PFSK-1 (cell line): ENCODE results near the gene GMDS.

ENCODE experiments used
- FOXP2 ChIP-seq: optimal IDR thresholded peaks from 2 replicates; pipeline ENCODE3; 2011; ENCODE audit warnings: borderline replicate concordance, control low read depth, inconsistent platforms; ENCODE audit not compliant: insufficient read depth; ENCODE audit errors: extremely low read length, extremely low read depth
- POLR2AphosphoS5 ChIP-seq: IDR thresholded peaks from 2 replicates; pipeline ENCODE4 v1.6.1; 2012; ENCODE audit warnings: low read depth, mild to moderate bottlenecking, control low read depth, low read length, moderate library complexity
- SIN3A ChIP-seq: IDR thresholded peaks from 2 replicates; pipeline ENCODE4 v1.6.1; 2012; ENCODE audit warnings: mild to moderate bottlenecking, low read length, moderate library complexity, borderline replicate concordance; ENCODE audit not compliant: insufficient read depth
- TAF1 ChIP-seq: IDR thresholded peaks from 2 replicates; pipeline ENCODE4 v1.6.1; 2012; ENCODE audit warnings: low read length, control low read depth, borderline replicate concordance; ENCODE audit not compliant: insufficient read depth
- TF ChIP-seq, protein P1 (sequence below), 2 experiments: IDR thresholded peaks; 2 replicates each; pipeline versions ENCODE4 v1.6.1 to v1.8.0; 2011 to 2012; ENCODE audit warnings: low read depth in 2 of 2, low read length in 2 of 2, control low read depth in 1 of 2, inconsistent platforms in 1 of 2, mild to moderate bottlenecking in 1 of 2, moderate library complexity in 1 of 2; ENCODE audit not compliant: insufficient read depth in 1 of 2

Gene GMDS

DNA sequence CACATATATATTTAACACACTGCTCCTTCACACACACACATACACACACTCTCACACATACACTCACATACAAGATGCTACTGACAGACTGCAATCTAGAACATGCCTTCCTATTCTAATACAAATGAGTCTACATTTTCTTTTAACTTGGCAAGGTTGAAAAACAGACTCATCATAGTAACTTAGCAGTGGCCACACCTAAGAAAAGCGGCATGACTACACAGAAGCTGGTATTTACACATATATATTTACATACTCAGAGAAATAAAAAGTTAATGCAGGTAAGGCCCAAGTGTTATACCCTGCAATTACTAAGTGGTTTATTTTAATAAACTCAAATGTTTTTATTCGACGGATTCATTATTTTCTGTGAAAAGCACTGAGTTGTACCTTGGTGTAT is 426.4 kb downstream of the GMDS start:
- no peak for TF ChIP-seq POLR2AphosphoS5
- no peak for TF ChIP-seq SIN3A
- TF ChIP-seq, protein P1, sequence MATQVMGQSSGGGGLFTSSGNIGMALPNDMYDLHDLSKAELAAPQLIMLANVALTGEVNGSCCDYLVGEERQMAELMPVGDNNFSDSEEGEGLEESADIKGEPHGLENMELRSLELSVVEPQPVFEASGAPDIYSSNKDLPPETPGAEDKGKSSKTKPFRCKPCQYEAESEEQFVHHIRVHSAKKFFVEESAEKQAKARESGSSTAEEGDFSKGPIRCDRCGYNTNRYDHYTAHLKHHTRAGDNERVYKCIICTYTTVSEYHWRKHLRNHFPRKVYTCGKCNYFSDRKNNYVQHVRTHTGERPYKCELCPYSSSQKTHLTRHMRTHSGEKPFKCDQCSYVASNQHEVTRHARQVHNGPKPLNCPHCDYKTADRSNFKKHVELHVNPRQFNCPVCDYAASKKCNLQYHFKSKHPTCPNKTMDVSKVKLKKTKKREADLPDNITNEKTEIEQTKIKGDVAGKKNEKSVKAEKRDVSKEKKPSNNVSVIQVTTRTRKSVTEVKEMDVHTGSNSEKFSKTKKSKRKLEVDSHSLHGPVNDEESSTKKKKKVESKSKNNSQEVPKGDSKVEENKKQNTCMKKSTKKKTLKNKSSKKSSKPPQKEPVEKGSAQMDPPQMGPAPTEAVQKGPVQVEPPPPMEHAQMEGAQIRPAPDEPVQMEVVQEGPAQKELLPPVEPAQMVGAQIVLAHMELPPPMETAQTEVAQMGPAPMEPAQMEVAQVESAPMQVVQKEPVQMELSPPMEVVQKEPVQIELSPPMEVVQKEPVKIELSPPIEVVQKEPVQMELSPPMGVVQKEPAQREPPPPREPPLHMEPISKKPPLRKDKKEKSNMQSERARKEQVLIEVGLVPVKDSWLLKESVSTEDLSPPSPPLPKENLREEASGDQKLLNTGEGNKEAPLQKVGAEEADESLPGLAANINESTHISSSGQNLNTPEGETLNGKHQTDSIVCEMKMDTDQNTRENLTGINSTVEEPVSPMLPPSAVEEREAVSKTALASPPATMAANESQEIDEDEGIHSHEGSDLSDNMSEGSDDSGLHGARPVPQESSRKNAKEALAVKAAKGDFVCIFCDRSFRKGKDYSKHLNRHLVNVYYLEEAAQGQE (IDR thresholded peaks at IDR 0.05; ENCODE audit: insufficient read depth in 1 of 2, low read depth in 2 of 2, low read length in 2 of 2), result no peak
- no peak for TF ChIP-seq FOXP2
- no peak for TF ChIP-seq TAF1

DNA sequence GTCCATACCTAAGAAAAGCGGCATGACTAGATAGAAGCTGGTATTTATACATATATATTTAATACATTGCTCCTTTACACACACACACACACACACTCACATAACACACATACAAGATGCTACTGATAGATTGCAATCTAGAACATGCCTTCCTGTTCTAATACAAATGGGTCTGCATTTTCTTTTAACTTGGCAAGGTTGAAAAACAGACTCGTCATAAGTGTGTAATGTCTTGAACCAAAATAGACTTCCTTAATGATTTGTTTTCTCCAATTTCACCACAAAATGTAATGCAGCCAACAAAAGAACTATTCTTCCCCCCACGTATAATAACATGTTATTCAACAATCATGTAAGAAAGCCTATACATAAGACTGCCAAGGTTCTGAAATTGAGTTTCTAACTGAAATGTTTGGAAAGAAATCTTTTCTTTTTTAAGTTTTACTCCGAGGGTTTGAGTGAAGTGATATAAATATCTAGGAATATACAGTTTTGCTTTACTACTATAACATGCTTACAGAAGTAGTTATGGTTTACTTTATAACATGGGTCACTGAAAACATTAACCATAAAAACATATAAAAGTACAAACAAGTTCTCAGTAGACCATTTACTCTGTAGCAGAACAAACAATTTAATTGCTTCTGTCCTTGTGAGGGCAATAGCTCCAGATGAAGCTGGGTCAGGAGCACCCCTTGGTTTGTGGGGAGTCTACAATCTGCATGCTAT is 428.2 kb downstream of the GMDS start:
- TF ChIP-seq TAF1, result no peak
- no peak for TF ChIP-seq POLR2AphosphoS5
- no peak for TF ChIP-seq SIN3A
- TF ChIP-seq FOXP2, result no peak
- TF ChIP-seq, protein P1 (IDR thresholded peaks at IDR 0.05; ENCODE audit: insufficient read depth in 1 of 2, low read depth in 2 of 2, low read length in 2 of 2), result no peak

DNA sequence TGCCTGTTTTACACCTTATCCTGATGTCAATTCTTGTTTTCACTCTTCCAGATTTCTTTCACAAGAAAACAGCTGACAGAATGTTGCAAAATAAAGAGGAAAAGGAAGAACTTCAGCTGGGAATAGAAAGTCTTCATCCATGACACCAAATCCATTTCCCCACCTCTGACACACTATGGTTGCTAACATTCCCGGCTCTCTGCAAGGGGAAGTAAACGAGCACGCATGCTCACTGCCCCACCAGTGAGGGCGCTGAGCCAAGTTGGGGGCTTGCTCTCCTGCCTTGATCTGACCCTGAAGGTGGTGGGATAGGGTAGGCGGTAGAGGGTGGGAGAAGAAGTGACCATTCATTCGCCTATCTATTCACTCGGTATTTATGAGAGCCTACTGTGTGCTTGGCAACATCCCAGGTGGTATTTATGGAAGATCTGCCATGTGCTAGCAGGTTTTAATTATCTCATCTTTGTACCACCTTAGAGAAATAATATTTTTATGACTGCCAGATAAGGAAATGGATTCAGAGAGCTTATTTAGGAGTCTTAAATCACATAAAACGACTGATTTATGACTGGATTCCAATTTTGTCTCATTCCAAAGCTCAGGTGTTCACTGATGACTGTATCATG is 429.5 kb downstream of the GMDS start:
- no peak for TF ChIP-seq TAF1
- TF ChIP-seq SIN3A, result no peak
- TF ChIP-seq FOXP2, result no peak
- TF ChIP-seq, protein P1 (IDR thresholded peaks at IDR 0.05; ENCODE audit: insufficient read depth in 1 of 2, low read depth in 2 of 2, low read length in 2 of 2), result no peak
- no peak for TF ChIP-seq POLR2AphosphoS5

DNA sequence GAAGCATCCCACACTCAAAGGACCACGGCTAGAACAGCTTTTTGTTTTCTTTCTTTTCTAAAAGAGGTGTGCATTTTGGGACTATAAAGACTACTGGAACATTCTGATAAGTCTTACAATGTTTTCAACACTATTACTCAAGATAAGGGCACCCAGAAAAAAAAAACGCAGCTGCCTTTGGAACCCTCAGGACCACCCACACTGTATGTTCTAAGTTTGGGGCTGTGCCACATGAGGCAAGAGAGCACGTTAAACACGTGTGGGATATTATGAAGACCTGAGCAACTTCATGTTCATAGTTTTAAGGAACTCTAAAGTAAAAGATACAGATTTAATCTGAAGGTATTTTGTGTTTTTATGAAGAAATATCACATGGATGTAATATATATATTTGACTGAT is 431.1 kb downstream of the GMDS start:
- no peak for TF ChIP-seq FOXP2

DNA sequence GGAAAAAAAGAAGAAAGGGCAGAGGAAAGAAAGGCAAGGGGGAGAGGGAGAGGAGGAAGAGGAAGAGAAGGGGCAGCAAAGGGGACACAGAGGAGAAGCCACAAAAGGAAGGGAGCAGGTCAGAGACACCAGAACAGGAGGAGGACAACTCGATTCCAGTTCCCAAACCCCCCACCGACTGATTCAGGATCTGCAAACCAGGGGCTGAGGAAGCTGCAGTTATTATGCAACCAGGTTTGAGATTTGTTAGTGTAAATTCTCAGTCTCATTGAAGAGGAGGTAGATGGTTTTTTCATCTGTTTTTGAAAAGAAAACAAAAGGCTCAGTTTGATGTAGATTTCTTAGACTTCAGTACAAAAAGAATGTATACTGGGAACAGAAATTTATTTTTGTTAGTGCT is 432.9 kb downstream of the GMDS start:
- TF ChIP-seq SIN3A, result no peak
- TF ChIP-seq TAF1, result no peak
- TF ChIP-seq POLR2AphosphoS5, result no peak
- TF ChIP-seq, protein P1 (IDR thresholded peaks at IDR 0.05; ENCODE audit: insufficient read depth in 1 of 2, low read depth in 2 of 2, low read length in 2 of 2), result no peak
- TF ChIP-seq FOXP2, result no peak
